ENCODE measurements around the gene TPK1.

DNA sequence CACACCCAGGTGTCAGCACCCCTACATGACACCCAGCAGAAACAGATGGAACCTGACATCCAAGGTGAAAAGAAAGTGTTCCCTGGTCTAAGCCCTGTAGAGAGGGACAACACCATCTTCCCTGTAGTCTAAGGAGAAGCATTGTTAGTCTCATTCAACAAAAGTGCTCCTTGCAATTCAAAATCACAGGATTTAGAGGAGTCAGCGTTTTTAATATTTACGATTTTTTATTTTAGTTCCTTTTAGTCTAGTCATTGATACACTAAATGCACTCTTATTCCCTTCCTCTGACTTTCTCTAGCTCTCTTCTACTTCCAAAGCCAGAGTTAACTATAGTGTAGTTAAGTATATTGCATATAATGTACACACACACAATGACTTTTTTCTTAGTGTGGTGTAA, 163.0 kb downstream of the TPK1 start:
- no peak for TF ChIP-seq POLR2AphosphoS5 (IDR thresholded peaks at IDR 0.05; ENCODE audit: insufficient read depth in 1 of 2, low read depth in 1 of 2)
- TF ChIP-seq, protein P1, sequence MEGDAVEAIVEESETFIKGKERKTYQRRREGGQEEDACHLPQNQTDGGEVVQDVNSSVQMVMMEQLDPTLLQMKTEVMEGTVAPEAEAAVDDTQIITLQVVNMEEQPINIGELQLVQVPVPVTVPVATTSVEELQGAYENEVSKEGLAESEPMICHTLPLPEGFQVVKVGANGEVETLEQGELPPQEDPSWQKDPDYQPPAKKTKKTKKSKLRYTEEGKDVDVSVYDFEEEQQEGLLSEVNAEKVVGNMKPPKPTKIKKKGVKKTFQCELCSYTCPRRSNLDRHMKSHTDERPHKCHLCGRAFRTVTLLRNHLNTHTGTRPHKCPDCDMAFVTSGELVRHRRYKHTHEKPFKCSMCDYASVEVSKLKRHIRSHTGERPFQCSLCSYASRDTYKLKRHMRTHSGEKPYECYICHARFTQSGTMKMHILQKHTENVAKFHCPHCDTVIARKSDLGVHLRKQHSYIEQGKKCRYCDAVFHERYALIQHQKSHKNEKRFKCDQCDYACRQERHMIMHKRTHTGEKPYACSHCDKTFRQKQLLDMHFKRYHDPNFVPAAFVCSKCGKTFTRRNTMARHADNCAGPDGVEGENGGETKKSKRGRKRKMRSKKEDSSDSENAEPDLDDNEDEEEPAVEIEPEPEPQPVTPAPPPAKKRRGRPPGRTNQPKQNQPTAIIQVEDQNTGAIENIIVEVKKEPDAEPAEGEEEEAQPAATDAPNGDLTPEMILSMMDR (IDR thresholded peaks at IDR 0.05), result no peak

All from vagina (tissue), 2 donors.